VCaP (cell line): ENCODE data around the gene DLX3.

Source experiments
- H3K27ac ChIP-seq: fragments of 450-650 bp; 2 replicates; pipeline ENCODE4 v1.5.1; 2017
- TF ChIP-seq, protein P1 (sequence below): fragments of 450-650 bp; conservative IDR thresholded peaks from 2 replicates; pipeline ENCODE4 v1.5.1; 2017; ENCODE audit warnings: mild to moderate bottlenecking, moderate library complexity

DLX3 gene

DNA sequence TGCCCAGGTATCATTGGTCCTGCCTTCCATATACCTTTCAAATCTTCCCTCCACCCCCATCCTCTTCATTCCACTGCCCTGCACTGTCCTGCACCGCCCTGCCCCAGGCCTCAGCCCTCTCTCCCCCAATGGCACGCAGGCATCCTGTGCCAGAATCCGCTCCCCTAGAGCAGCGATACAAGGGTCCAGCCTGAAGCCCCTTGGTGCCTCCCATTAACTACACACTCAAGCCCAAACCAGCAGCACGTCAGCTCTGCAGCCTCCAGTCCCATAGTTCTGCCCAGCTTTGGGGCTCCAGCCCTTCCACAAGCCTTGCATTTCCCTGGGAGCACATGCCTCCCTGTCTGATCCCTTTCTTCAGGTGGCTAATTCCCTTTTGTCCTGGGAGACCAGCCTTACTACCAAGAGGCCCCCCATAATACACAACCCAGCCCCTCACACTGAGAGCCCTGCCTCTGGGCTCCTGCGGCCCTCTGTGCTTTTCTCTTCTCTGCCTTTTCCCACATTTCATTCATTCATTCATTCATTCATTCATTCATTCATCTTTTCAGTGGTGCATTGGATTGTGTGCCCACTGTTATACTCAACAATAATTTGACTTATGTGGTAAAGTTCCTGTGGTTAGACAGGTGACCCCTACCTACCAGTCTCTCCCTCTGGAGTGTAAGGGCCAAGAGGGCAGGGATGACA, 26.8 kb upstream of the DLX3 start:
- TF ChIP-seq, protein P1, sequence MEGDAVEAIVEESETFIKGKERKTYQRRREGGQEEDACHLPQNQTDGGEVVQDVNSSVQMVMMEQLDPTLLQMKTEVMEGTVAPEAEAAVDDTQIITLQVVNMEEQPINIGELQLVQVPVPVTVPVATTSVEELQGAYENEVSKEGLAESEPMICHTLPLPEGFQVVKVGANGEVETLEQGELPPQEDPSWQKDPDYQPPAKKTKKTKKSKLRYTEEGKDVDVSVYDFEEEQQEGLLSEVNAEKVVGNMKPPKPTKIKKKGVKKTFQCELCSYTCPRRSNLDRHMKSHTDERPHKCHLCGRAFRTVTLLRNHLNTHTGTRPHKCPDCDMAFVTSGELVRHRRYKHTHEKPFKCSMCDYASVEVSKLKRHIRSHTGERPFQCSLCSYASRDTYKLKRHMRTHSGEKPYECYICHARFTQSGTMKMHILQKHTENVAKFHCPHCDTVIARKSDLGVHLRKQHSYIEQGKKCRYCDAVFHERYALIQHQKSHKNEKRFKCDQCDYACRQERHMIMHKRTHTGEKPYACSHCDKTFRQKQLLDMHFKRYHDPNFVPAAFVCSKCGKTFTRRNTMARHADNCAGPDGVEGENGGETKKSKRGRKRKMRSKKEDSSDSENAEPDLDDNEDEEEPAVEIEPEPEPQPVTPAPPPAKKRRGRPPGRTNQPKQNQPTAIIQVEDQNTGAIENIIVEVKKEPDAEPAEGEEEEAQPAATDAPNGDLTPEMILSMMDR, result no peak

DNA sequence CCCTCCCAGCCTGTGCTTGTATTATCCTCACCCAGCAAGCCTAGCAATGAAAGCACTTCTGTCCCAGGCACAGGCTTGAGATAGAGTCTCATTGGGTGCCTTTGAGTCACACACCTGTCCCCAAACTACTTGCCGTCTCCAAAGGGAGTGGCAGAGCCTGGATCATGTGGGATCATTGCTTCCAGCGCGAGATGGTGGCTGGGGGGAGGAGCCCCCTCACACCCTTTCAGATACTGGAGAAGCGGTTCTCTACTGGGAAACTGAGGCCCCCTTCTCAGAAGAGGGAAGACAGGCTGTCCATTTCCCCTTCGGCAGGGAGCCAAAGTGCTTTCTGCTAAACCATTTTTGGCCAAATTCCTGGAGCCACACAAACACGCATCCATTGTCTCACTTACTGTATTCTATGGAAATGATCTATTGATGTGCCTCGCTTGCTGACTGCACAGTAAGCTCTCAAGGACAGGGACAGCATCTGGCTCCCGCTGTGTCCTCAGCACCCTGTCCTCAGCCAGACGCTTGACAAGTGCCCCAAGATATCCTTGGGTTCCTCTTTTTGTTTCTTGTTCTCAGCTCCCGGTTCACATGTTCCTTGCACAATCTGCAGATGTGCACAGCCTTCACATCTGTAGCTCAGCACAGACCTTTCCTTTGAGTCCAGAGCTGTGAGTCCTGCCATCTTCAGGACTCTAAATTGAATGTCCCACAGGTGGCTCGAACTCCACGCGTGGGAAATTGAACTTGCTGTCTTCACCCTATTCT, 26.0 kb upstream of the DLX3 start:
- TF ChIP-seq, protein P1, result no peak

More for the DNA sequence above, 26.8 kb upstream of the DLX3 start:
- H3K27ac ChIP-seq, result no peak overlapping the region

DNA sequence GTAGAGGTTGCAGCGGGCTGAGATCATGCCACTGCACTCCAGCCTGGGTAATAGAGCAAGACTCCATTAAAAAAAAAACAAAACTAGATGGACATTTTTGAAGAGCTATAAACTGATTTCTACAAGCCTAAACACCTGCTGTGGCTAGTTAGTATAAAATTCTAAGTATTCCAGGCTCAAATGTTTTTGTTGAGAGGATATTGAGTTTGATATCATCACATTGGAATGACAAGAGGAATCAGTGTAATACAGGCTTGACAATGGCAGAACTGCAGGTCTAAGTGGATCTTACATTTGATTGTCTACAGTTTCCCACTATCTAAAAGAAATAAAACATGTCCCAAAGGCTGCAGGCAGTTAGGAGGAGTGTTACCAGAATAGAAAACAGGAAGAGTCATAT, 23.9 kb upstream of the DLX3 start:
- TF ChIP-seq, protein P1, result no peak
- H3K27ac ChIP-seq, result no peak overlapping the region

More for the DNA sequence above, 26.0 kb upstream of the DLX3 start:
- no peak overlapping the region for H3K27ac ChIP-seq

DNA sequence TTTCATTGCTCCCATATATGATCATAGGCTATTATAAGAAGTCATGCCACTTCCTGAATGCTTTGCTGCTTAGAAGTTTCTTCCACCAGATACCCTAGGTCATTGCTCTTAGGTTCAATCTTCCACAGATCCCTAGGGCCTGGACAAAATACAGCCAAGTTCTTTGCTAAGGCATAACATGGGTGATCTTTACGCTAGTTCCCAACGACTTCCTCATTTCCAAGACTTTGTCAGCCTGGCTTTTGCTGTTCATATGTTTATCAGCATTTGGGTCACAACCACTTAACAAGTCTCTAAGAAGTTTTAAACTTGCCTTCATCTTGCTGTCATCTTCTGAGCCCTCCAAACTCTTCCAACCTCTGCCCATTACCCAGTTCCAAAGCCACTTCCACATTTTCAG, 20.1 kb upstream of the DLX3 start:
- no peak overlapping the region for H3K27ac ChIP-seq
- TF ChIP-seq, protein P1, result no peak

DNA sequence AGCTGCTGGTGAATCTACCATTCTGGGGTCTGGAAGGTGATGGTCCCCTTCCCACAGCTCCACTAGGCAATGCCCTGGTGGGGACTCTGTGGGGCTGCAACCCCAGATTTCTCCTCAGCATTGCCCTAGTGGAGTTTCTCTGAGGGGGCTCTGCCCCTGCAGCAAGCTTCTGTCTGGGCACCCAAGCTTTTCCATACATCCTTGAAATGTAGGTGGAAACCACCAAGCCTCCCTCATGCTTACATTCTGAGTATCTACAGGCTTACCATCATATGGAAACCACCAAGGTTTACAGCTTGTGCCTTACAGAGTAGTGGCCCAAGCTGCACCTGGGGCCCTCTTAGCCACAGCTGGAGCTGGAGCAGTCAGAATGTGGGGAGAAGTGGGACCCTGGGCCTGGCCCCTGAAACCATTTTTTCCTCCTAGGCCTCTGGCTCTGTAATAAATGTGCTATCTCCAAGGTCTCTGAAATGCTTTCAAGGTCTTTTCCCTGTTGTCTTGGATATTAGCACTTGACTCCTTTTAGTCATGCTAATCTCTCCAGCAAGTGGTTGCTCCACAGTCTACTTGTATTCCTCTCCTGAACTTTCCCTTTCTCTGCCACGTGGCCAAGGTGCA, 19.6 kb upstream of the DLX3 start:
- H3K27ac ChIP-seq, result no peak overlapping the region
- TF ChIP-seq, protein P1, result no peak

DNA sequence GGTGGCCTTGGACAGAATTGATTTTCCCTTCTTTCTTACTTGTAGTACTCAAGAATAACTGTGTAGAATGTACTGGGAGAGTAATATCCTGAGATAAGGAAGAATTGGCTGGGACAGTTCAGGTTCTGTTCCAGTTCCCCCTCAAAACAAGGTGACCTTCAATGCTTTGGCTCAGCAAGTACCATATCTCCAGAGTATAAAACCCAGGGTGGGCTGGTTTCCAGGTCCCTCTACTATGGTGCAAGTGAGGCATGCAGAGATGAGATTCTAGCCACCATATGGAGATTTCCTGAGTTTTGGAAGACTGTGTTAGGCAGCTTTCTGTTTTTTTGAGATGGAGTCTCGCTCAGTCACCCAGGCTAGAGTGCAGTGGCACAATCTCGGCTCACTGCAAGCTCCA, 18.1 kb upstream of the DLX3 start:
- TF ChIP-seq, protein P1, result no peak
- no peak overlapping the region for H3K27ac ChIP-seq

DNA sequence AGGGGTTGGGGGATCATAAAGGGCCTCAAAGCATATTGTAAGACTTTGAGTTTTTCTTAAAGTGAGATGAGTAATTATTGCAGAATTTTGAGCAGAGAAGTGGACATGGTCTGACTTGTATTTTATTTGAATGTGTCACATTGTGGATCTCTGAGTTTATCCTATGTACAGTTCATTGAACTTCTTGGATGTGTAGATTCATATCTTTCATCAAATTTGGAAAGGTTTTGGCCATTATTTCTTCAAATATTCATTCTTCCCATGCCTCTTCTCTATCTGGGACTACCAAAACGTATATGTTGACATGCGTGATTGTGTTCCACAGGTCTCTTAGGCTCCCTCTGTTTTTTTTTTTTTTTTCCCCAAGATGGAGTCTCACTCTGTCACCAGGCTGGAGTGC, 14.3 kb upstream of the DLX3 start:
- H3K27ac ChIP-seq, result no peak overlapping the region
- TF ChIP-seq, protein P1, result no peak
